AML-193 (cell line): ENCODE measurements around the gene AP1G2.

Experiments used
- DNase-seq, 2 experiments: peaks; one replicate each; lab custom pipeline; 2025; lab: John Stamatoyannopoulos, UW

Gene AP1G2

GRCh38 chr14:23513818-23514643 is 53.6 kb downstream of the AP1G2 start:
- no peak for DNase-seq

- DNase-seq, result no peak
Observed at GRCh38 chr14:23513005-23513817, 54.4 kb downstream of the AP1G2 start.

- no peak for DNase-seq
Observed at GRCh38 chr14:23512156-23512555, 55.4 kb downstream of the AP1G2 start.
